Activated naive CD4-positive, alpha-beta T cell treated with anti-CD3 and anti-CD28 coated beads, Interleukin-2, amount 50 U/mL, for 24 hours (primary cell): ENCODE results near the gene MBD3L3.
"Not testable (repeated sequence)": the region's sequence is repeated elsewhere in the genome, so short reads cannot be mapped to it uniquely, and the experiment has no call there.

Experiments used
- H3K27ac Mint-ChIP-seq: one replicate; pipeline ENCODE4 v1.8.0; 2021; ENCODE audit warnings: mild to moderate bottlenecking, mixed read lengths
- H3K27me3 Mint-ChIP-seq: one replicate; pipeline ENCODE4 v1.8.0; 2021; ENCODE audit warnings: mixed read lengths
- H3K36me3 Mint-ChIP-seq: one replicate; pipeline ENCODE4 v1.8.0; 2021; ENCODE audit warnings: mixed read lengths
- H3K4me1 Mint-ChIP-seq: one replicate; pipeline ENCODE4 v1.8.0; 2021; ENCODE audit warnings: mixed read lengths
- H3K4me3 Mint-ChIP-seq: one replicate; pipeline ENCODE4 v1.8.0; 2021; ENCODE audit warnings: mild to moderate bottlenecking, mixed read lengths
- H3K9me3 Mint-ChIP-seq: one replicate; pipeline ENCODE4 v1.8.0; 2021; ENCODE audit warnings: mixed read lengths

The MBD3L3 gene

GRCh38 chr19:7028790-7029189 is 29.7 kb downstream of the MBD3L3 start:
- H3K27me3 Mint-ChIP-seq, H3K9me3 Mint-ChIP-seq, H3K36me3 Mint-ChIP-seq, H3K4me3 Mint-ChIP-seq, H3K27ac Mint-ChIP-seq, H3K4me1 Mint-ChIP-seq: not testable (repeated sequence)

DNA sequence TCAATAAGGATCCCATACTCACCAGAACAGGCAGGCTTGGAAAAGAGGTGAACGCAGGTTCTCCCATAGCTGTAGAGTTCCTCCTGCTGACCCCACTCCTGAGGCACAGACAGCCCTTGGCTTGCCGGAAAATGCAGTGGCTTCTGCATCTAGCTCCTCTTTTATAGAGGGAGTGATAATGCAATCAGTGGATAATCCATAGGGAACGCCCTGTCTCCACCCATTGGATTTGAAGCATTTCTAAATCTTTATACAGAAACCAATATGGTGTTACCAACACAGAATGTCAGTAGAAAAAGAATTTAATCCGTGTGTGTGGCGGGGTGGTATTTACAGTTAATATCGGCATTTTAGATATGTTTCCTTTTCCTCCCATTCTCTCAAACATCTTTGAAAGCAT is 37.1 kb downstream of the MBD3L3 start, which contains the start of gene MBD3L2B:
Gene MBD3L2B (minus strand): TSS at position 101 of the 400 bp plus-strand sequence. CDS start 34 bp downstream, at position 67.
- H3K27ac Mint-ChIP-seq, H3K4me1 Mint-ChIP-seq, H3K36me3 Mint-ChIP-seq, H3K4me3 Mint-ChIP-seq, H3K9me3 Mint-ChIP-seq, H3K27me3 Mint-ChIP-seq: not testable (repeated sequence)

GRCh38 chr19:7018828-7019227 is 39.6 kb downstream of the MBD3L3 start:
- Mint-ChIP-seq H3K4me1 (peaks cover 3% of the 10 kb centered on the region), H3K27me3 (no peaks in the 10 kb centered on the region), H3K4me3 (no peak overlapping the region), H3K9me3 (no peaks in the 10 kb centered on the region), H3K27ac (no peak overlapping the region), H3K36me3 (no peaks in the 10 kb centered on the region)

DNA sequence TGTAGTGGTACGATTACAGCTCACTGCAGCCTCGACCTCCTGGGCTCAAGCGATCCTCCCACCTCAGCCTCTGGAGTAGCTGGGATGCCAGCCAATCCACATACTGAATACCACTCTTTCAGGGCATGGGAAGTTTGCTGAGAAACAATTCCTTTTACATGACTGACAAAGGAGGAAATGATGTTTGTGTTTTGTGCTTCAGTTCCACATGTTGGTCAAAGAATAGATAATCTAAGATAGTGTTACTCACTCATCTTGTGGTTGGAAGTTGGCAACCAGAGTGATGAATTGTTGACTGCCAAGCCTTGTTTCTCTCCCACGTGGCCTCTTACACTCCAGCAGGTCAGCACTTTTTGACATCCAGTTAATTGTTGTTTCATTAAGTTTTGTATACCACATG is 44.8 kb downstream of the MBD3L3 start:
- H3K4me3 Mint-ChIP-seq: peak overlapping the region; percentile 15
- no peaks in the 10 kb centered on the region for H3K9me3 Mint-ChIP-seq
- H3K27me3 Mint-ChIP-seq: no peaks in the 10 kb centered on the region
- peaks cover 36% of the 10 kb centered on the region for H3K4me1 Mint-ChIP-seq
- H3K36me3 Mint-ChIP-seq: no peaks in the 10 kb centered on the region
- H3K27ac Mint-ChIP-seq: peak overlapping the region; percentile 55

GRCh38 chr19:7010722-7011593 is 47.5 kb downstream of the MBD3L3 start:
- H3K27me3 Mint-ChIP-seq: no peaks in the 10 kb centered on the region
- no peaks in the 10 kb centered on the region for H3K36me3 Mint-ChIP-seq
- peaks cover 57% of the 10 kb centered on the region for H3K4me1 Mint-ChIP-seq
- H3K4me3 Mint-ChIP-seq: peak overlapping the region; percentile 47
- peak overlapping the region; percentile 46 for H3K27ac Mint-ChIP-seq
- peaks cover 5% of the 10 kb centered on the region for H3K9me3 Mint-ChIP-seq

DNA sequence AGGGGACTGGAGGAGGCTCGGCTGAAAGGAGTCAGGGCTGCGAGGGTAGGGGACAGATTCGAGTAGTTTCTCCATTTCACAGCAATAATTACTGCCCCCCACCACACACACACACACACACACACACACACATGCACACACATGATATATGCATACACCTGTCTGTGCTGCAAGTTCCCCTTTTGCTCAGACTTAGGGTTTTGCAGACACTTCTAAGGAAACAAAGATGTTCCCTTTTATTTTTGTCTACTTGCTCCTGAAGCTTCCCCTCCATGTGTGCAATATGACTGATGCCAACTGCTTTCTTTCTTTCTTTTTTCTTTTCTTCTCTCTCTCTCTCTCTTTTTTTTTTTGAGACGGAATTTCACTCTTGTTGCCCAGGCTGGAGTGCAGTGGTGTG is 50.6 kb downstream of the MBD3L3 start:
- Mint-ChIP-seq H3K4me1 (peaks cover 52% of the 10 kb centered on the region), H3K27me3 (no peaks in the 10 kb centered on the region), H3K4me3 (no peak overlapping the region), H3K27ac (no peak overlapping the region), H3K9me3 (peaks cover 5% of the 10 kb centered on the region), H3K36me3 (no peaks in the 10 kb centered on the region)
